ENCODE results near the gene GLI1. TPM values are rescaled to one million over a fixed set of nuclear protein-coding genes. Genes with fewer than 3 reads are reported as not detected.

The GLI1 gene
- total RNA-seq, 1 donor from 2014 or later = 1.3 TPM

DNA sequence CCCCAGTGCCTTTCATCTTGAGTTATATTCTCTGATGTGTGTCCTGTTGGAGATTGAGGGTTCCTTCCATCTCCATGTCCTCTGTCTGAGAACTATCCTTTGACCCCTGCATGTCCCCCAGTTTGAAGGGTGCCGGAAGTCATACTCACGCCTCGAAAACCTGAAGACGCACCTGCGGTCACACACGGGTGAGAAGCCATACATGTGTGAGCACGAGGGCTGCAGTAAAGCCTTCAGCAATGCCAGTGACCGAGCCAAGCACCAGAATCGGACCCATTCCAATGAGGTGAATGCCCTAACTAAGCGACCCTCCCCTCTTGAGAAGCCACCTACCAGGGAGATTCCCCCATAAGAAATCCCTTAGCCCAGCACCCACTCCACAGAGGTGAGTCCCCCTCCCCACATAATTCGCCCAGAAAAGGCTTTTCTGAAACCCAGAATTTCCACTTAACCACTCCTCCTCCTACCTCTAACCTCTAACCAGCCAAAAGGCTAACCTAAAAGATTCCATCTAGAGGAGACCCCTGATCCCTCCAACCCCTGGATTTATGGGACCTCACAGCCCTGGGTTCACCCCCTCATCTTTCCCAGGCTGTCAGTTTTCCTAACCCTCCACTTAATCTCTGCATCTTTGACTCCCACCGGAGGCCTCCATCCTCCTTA lies 7.8 kb downstream of the GLI1 start:
- Mint-ChIP-seq H3K27me3 (ENCODE audit: low read depth) (no peaks in the 10 kb centered on the region), H3K27ac (no peak overlapping the region), H3K4me3 (ENCODE audit: low read depth) (no peak overlapping the region), H3K9me3 (no peaks in the 10 kb centered on the region), H3K4me1 (ENCODE audit: low read depth) (peaks cover 16% of the 10 kb centered on the region), H3K36me3 (ENCODE audit: low read depth) (peaks cover 24% of the 10 kb centered on the region)
- DNase-seq (ENCODE audit: low spot score) = no peak
- intact Hi-C loops (cut with micrococcal nuclease) = no loop called here

DNA sequence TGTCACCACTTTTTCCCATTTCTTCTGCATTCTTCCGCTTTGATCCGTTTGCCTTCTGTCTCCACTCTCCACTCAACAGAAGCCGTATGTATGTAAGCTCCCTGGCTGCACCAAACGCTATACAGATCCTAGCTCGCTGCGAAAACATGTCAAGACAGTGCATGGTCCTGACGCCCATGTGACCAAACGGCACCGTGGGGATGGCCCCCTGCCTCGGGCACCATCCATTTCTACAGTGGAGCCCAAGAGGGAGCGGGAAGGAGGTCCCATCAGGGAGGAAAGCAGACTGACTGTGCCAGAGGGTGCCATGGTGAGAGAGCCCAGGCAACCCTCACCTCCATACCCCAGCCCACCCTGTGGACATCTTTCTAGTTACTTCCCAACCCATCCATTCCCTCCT lies 8.3 kb downstream of the GLI1 start:
- Mint-ChIP-seq H3K36me3 (ENCODE audit: low read depth) (peaks cover 30% of the 10 kb centered on the region), H3K4me1 (ENCODE audit: low read depth) (peaks cover 11% of the 10 kb centered on the region), H3K27me3 (ENCODE audit: low read depth) (no peaks in the 10 kb centered on the region), H3K27ac (no peak overlapping the region), H3K4me3 (ENCODE audit: low read depth) (no peak overlapping the region), H3K9me3 (no peaks in the 10 kb centered on the region)
- intact Hi-C loops (cut with micrococcal nuclease) = no loop called here
- no peak for DNase-seq (ENCODE audit: low spot score)

DNA sequence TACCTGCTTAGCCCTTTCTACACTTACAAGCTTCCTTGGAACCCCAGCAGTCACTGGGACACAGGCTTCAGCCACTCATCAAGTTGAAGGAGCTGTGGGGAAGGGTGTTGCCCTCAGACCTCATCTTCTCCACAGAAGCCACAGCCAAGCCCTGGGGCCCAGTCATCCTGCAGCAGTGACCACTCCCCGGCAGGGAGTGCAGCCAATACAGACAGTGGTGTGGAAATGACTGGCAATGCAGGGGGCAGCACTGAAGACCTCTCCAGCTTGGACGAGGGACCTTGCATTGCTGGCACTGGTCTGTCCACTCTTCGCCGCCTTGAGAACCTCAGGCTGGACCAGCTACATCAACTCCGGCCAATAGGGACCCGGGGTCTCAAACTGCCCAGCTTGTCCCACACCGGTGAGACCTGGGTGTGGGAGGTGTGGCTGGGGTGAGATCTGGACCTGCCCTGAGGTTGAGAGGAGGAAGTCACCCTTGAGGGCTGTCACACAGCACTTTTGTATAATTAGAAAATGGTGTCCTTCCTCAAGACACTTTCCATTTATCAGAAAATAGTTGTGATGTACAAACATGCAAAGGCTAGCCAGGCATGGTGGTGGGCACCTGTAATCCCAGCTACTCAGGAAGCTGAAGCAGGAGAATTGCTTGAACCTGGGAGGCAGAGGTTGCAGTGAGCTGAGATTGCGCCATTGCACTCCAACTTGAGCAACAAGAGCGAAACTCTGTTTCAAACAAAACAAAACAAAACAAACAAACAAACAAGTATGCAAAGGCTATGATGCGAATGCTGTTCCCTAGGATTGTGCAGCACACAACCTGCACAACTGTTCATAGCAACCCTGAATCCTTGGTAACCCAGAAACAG lies 9.9 kb downstream of the GLI1 start:
- no peaks in the 10 kb centered on the region for H3K27me3 Mint-ChIP-seq (ENCODE audit: low read depth)
- H3K9me3 Mint-ChIP-seq = no peaks in the 10 kb centered on the region
- intact Hi-C loops (cut with micrococcal nuclease) = no loop called here
- peaks cover 6% of the 10 kb centered on the region for H3K4me1 Mint-ChIP-seq (ENCODE audit: low read depth)
- peaks cover 40% of the 10 kb centered on the region for H3K36me3 Mint-ChIP-seq (ENCODE audit: low read depth)
- no peak overlapping the region for H3K27ac Mint-ChIP-seq
- no peak for DNase-seq (ENCODE audit: low spot score)
- H3K4me3 Mint-ChIP-seq (ENCODE audit: low read depth) = no peak overlapping the region

DNA sequence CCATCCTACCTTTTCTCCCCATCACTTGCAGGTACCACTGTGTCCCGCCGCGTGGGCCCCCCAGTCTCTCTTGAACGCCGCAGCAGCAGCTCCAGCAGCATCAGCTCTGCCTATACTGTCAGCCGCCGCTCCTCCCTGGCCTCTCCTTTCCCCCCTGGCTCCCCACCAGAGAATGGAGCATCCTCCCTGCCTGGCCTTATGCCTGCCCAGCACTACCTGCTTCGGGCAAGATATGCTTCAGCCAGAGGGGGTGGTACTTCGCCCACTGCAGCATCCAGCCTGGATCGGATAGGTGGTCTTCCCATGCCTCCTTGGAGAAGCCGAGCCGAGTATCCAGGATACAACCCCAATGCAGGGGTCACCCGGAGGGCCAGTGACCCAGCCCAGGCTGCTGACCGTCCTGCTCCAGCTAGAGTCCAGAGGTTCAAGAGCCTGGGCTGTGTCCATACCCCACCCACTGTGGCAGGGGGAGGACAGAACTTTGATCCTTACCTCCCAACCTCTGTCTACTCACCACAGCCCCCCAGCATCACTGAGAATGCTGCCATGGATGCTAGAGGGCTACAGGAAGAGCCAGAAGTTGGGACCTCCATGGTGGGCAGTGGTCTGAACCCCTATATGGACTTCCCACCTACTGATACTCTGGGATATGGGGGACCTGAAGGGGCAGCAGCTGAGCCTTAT lies 10.8 kb downstream of the GLI1 start:
- peaks cover 45% of the 10 kb centered on the region for H3K36me3 Mint-ChIP-seq (ENCODE audit: low read depth)
- intact Hi-C loops (cut with micrococcal nuclease) = no loop called here
- no peaks in the 10 kb centered on the region for H3K27me3 Mint-ChIP-seq (ENCODE audit: low read depth)
- peaks cover 11% of the 10 kb centered on the region for H3K4me1 Mint-ChIP-seq (ENCODE audit: low read depth)
- no peaks in the 10 kb centered on the region for H3K9me3 Mint-ChIP-seq
- no peak overlapping the region for H3K4me3 Mint-ChIP-seq (ENCODE audit: low read depth)
- DNase-seq (ENCODE audit: low spot score) = no peak
- H3K27ac Mint-ChIP-seq = no peak overlapping the region

DNA sequence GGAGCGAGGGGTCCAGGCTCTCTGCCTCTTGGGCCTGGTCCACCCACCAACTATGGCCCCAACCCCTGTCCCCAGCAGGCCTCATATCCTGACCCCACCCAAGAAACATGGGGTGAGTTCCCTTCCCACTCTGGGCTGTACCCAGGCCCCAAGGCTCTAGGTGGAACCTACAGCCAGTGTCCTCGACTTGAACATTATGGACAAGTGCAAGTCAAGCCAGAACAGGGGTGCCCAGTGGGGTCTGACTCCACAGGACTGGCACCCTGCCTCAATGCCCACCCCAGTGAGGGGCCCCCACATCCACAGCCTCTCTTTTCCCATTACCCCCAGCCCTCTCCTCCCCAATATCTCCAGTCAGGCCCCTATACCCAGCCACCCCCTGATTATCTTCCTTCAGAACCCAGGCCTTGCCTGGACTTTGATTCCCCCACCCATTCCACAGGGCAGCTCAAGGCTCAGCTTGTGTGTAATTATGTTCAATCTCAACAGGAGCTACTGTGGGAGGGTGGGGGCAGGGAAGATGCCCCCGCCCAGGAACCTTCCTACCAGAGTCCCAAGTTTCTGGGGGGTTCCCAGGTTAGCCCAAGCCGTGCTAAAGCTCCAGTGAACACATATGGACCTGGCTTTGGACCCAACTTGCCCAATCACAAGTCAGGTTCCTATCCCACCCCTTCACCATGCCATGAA lies 11.5 kb downstream of the GLI1 start:
- Mint-ChIP-seq H3K9me3 (no peaks in the 10 kb centered on the region), H3K27me3 (ENCODE audit: low read depth) (no peaks in the 10 kb centered on the region), H3K27ac (no peak overlapping the region), H3K4me1 (ENCODE audit: low read depth) (peaks cover 11% of the 10 kb centered on the region), H3K36me3 (ENCODE audit: low read depth) (peaks cover 43% of the 10 kb centered on the region), H3K4me3 (ENCODE audit: low read depth) (no peak overlapping the region)
- intact Hi-C loops (cut with micrococcal nuclease) = no loop called here
- DNase-seq (ENCODE audit: low spot score) = no peak

DNA sequence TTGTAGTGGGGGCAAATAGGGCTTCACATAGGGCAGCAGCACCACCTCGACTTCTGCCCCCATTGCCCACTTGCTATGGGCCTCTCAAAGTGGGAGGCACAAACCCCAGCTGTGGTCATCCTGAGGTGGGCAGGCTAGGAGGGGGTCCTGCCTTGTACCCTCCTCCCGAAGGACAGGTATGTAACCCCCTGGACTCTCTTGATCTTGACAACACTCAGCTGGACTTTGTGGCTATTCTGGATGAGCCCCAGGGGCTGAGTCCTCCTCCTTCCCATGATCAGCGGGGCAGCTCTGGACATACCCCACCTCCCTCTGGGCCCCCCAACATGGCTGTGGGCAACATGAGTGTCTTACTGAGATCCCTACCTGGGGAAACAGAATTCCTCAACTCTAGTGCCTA lies 12.1 kb downstream of the GLI1 start:
- Mint-ChIP-seq H3K4me1 (ENCODE audit: low read depth) (peaks cover 16% of the 10 kb centered on the region), H3K36me3 (ENCODE audit: low read depth) (peaks cover 49% of the 10 kb centered on the region), H3K27ac (no peak overlapping the region), H3K9me3 (no peaks in the 10 kb centered on the region), H3K27me3 (ENCODE audit: low read depth) (no peaks in the 10 kb centered on the region), H3K4me3 (ENCODE audit: low read depth) (no peak overlapping the region)
- DNase-seq (ENCODE audit: low spot score) = no peak
- intact Hi-C loops (cut with micrococcal nuclease) = no loop called here

DNA sequence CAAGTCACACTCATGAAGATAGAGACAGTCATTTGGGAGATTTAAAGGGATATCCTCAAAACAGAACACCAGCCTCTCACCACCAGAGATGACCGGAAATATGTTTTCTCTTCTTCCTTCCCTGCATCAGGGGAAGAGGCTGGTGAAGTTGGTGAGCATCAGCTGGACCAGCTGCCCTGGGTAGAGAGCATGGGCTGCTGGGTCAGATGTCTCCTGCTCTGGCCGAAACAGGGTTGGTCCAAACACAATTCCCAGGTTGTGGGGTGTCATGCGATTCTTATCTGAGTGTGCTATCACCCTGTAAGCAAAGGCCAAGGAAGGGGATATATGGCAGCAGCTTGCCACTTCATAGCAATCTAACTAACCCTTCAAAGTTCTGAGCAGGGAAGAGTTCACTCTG lies 12.8 kb downstream of the GLI1 start:
- Mint-ChIP-seq H3K9me3 (no peaks in the 10 kb centered on the region), H3K4me1 (ENCODE audit: low read depth) (peaks cover 17% of the 10 kb centered on the region), H3K27ac (no peak overlapping the region), H3K4me3 (ENCODE audit: low read depth) (no peak overlapping the region), H3K27me3 (ENCODE audit: low read depth) (no peaks in the 10 kb centered on the region), H3K36me3 (ENCODE audit: low read depth) (peaks cover 56% of the 10 kb centered on the region)
- intact Hi-C loops (cut with micrococcal nuclease) = no loop called here
- no peak for DNase-seq (ENCODE audit: low spot score)

DNA sequence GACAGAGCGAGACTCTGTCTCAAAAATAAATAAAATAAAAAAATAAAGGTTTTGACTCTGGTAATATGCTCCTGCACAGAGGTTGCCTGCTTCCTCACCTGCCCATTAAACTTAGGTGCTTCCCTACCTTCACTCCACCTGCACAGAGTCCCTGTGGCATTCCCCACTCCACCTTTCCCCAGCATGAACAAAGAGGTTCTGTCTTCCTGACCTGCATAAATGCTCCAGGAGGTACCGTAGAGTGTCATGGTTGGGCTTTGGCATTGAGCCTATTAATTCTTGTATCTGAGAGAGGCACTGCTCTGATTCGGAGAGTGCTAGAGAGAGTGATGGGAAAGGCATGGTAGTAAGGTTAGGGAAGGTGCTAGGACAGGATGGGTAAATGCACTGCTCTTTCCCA lies 13.8 kb downstream of the GLI1 start:
- no peak overlapping the region for H3K27ac Mint-ChIP-seq
- H3K27me3 Mint-ChIP-seq (ENCODE audit: low read depth) = no peaks in the 10 kb centered on the region
- H3K36me3 Mint-ChIP-seq (ENCODE audit: low read depth) = peaks cover 52% of the 10 kb centered on the region
- H3K4me3 Mint-ChIP-seq (ENCODE audit: low read depth) = no peak overlapping the region
- H3K4me1 Mint-ChIP-seq (ENCODE audit: low read depth) = peaks cover 20% of the 10 kb centered on the region
- intact Hi-C loops (cut with micrococcal nuclease) = no loop called here
- no peak for DNase-seq (ENCODE audit: low spot score)
- no peaks in the 10 kb centered on the region for H3K9me3 Mint-ChIP-seq

DNA sequence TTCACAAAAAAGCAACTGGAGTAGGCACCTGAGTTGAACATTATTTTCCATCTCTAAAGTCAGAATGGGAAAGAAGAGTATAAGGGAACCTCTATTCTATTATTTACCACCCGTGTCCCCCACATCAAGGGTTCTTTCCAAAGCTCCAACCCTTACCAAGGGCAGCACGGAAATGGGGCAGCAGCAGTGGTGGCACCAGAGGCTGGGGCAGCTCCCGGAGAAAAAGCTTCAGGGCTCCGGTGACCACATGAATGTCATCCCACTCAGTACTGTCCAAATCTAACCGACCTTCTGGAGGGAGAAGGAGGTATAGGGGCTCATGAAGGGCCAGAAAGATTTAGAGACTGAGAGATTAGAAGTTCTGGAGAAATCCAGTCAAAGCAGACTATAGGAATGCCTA lies 14.3 kb downstream of the GLI1 start:
- Mint-ChIP-seq H3K27me3 (ENCODE audit: low read depth) (no peaks in the 10 kb centered on the region), H3K4me1 (ENCODE audit: low read depth) (peaks cover 25% of the 10 kb centered on the region), H3K36me3 (ENCODE audit: low read depth) (peaks cover 54% of the 10 kb centered on the region), H3K4me3 (ENCODE audit: low read depth) (peak overlapping the region; percentile 72), H3K9me3 (no peaks in the 10 kb centered on the region), H3K27ac (peak overlapping the region; percentile 47)
- intact Hi-C loops (cut with micrococcal nuclease) = no loop called here
- DNase-seq (ENCODE audit: low spot score) = no peak

DNA sequence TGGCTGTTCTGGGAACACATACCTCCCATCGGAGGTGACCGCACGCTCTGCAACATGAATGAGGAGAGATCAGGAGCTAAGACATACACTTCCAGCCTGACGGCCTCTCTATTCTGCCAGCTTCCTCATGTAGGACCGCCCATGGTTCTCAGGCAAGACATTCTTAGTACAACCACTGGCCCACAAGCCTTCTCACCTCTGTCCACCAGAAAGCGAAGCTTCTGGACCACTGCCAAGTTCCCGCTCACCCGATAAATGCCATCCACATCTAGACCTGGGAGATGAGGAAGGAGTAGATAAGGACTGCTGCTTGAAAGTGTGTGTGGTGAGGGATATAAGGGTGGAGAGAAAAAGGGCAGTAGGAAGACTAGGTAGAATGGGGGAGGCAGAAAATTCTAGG lies 14.8 kb downstream of the GLI1 start:
- peak overlapping the region; percentile 47 for H3K27ac Mint-ChIP-seq
- DNase-seq (ENCODE audit: low spot score) = no peak
- peaks cover 31% of the 10 kb centered on the region for H3K4me1 Mint-ChIP-seq (ENCODE audit: low read depth)
- peaks cover 52% of the 10 kb centered on the region for H3K36me3 Mint-ChIP-seq (ENCODE audit: low read depth)
- H3K4me3 Mint-ChIP-seq (ENCODE audit: low read depth) = peak overlapping the region; percentile 72
- intact Hi-C loops (cut with micrococcal nuclease) = no loop called here
- H3K27me3 Mint-ChIP-seq (ENCODE audit: low read depth) = no peaks in the 10 kb centered on the region
- no peaks in the 10 kb centered on the region for H3K9me3 Mint-ChIP-seq

DNA sequence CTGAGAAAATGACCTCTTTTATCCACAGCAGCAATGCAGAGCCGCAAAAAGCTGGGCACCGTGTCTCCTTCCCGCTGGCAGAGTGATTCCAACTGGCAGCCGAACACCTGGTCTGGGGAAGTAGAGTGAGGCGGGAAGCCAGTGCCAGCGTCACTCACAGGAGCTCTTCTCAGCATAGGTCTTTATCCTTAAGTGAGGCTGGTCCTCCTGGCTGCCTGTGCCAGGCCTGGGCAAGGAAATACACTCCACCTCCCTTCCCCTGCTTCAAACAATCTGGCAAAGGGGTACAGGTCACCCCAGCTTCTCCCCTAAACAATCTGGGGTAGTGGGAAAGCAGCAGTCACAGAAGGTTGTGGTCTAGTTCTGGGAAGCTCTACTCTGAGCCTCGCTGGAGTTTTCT lies 15.3 kb downstream of the GLI1 start:
- H3K4me3 Mint-ChIP-seq (ENCODE audit: low read depth) = peak overlapping the region; percentile 72
- intact Hi-C loops (cut with micrococcal nuclease) = no loop called here
- peak overlapping the region; percentile 47 for H3K27ac Mint-ChIP-seq
- DNase-seq (ENCODE audit: low spot score) = no peak
- peaks cover 56% of the 10 kb centered on the region for H3K36me3 Mint-ChIP-seq (ENCODE audit: low read depth)
- no peaks in the 10 kb centered on the region for H3K9me3 Mint-ChIP-seq
- H3K4me1 Mint-ChIP-seq (ENCODE audit: low read depth) = peaks cover 35% of the 10 kb centered on the region
- H3K27me3 Mint-ChIP-seq (ENCODE audit: low read depth) = no peaks in the 10 kb centered on the region

DNA sequence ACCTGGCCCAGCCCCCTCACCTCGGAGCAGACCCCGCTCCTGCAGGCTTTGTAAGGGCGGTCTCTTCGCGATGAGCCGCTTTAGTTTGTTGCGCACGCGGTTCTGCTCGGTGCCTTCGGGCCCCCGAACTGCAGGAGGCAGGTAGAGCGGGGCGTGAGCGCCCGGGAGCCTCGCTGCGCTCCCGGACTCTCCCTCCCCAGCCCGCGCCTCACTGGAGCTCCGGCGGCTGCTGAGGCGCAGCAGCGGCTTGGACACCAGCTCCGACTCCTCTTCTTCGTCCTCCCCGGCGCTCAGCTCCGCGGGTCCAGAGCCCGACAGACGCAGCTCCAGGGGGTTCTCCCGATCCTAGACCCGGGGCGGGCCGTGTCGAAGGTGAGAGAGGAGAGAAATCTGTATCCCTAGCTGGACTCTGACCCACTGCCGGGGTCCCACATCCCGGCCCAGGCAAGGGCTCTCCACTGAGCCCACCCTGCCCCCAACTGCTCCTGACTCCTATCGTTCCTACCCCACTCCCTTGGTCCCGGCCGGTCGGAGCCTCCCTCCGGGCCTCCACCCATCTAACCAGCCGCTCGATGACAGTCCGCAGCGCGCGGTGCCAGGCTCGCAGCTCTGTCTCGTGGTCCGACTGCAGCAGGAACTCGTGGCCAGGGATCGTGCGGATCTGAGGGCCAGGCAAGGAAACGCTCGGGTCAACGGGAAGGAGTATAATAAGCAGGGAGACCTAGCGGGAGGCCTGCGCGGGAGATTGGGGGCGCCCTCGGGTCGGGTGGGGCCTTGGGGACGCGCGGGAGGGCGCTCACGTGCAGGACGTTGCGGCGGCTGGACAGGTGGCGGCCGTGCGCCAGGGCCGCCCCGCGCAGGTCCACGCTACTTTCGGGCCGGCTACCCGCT lies 15.9 kb downstream of the GLI1 start:
- no peak for DNase-seq (ENCODE audit: low spot score)
- H3K4me1 Mint-ChIP-seq (ENCODE audit: low read depth) = peaks cover 41% of the 10 kb centered on the region
- intact Hi-C loops (cut with micrococcal nuclease) = loop anchor here (2.0 kb wide), 1 partner anchor 71 kb away; the partner anchor contains the start of gene DCTN2

More for the DNA sequence above, 15.9 kb downstream of the GLI1 start:
- H3K4me3 Mint-ChIP-seq (ENCODE audit: low read depth) = peak overlapping the region; percentile 93
- peaks cover 56% of the 10 kb centered on the region for H3K36me3 Mint-ChIP-seq (ENCODE audit: low read depth)
- H3K9me3 Mint-ChIP-seq = no peaks in the 10 kb centered on the region
- no peaks in the 10 kb centered on the region for H3K27me3 Mint-ChIP-seq (ENCODE audit: low read depth)
- peak overlapping the region; percentile 100 for H3K27ac Mint-ChIP-seq
